SK-N-SH treated with all-trans-retinoic acid at 6 μM for 48 hours (cell line): ENCODE results near the gene NFKBIA.

ENCODE experiments used
- ATAC-seq: fragments of 200-7000 bp; cut with Tn5 transposase; 3 replicates; pipeline ENCODE4 v1.9.1; 2020; ENCODE audit warnings: mild to moderate bottlenecking, moderate library complexity
- ARNTL ChIP-seq: fragments of 450-650 bp; formaldehyde crosslinking; IDR thresholded peaks from 2 replicates; pipeline ENCODE4 v1.5.0; 2020; ENCODE audit warnings: low read depth, mild to moderate bottlenecking, moderate library complexity, borderline replicate concordance
- BACH2 ChIP-seq: fragments of 250-450 bp; sonication (Bioruptor Pico); IDR thresholded peaks from 2 replicates; pipeline ENCODE4 v1.9.0; 2021; ENCODE audit warnings: mild to moderate bottlenecking, borderline replicate concordance
- CSDC2 ChIP-seq: fragments of 250-450 bp; sonication (Bioruptor Pico); IDR thresholded peaks from 2 replicates; pipeline ENCODE4 v1.5.0; 2020; ENCODE audit warnings: mild to moderate bottlenecking, moderate library complexity
- CSRNP3 ChIP-seq: fragments of 250-450 bp; sonication (Bioruptor Pico); IDR thresholded peaks from 2 replicates; pipeline ENCODE4 v1.5.1; 2021; ENCODE audit warnings: mild to moderate bottlenecking, moderate library complexity
- GLIS3 ChIP-seq: fragments of 250-450 bp; sonication (Bioruptor Pico); IDR thresholded peaks from 2 replicates; pipeline ENCODE4 v1.5.0; 2020; ENCODE audit warnings: mild to moderate bottlenecking, moderate library complexity
- ISL1 ChIP-seq: fragments of 250-450 bp; sonication (Bioruptor Pico); IDR thresholded peaks from 2 replicates; pipeline ENCODE4 v2.1.2; 2022; ENCODE audit warnings: mild to moderate bottlenecking, moderate library complexity
- OSR1 ChIP-seq: fragments of 250-450 bp; sonication (Bioruptor Pico); IDR thresholded peaks from 2 replicates; pipeline ENCODE4 v1.8.0; 2022; ENCODE audit warnings: moderate library complexity, mild to moderate bottlenecking, inconsistent platforms
- PPARA ChIP-seq: fragments of 250-450 bp; sonication (Bioruptor Pico); IDR thresholded peaks from 2 replicates; pipeline ENCODE4 v1.5.0; 2020; ENCODE audit warnings: mild to moderate bottlenecking, borderline replicate concordance
- RARB ChIP-seq: fragments of 250-450 bp; sonication (Bioruptor Pico); IDR thresholded peaks from 2 replicates; pipeline ENCODE4 v1.8.0; 2021; ENCODE audit warnings: mild to moderate bottlenecking, moderate library complexity
- SNAI2 ChIP-seq: fragments of 250-450 bp; sonication (Bioruptor Pico); IDR thresholded peaks from 2 replicates; pipeline ENCODE4 v1.5.0; 2020; ENCODE audit warnings: mild to moderate bottlenecking, moderate library complexity
- TCF4 ChIP-seq: fragments of 250-450 bp; sonication (Bioruptor Pico); IDR thresholded peaks from 2 replicates; pipeline ENCODE4 v1.8.0; 2021; ENCODE audit warnings: mild to moderate bottlenecking, moderate library complexity, borderline replicate concordance
- TOX ChIP-seq: fragments of 250-450 bp; sonication (Bioruptor Pico); IDR thresholded peaks from 2 replicates; pipeline ENCODE4 v1.8.0; 2021; ENCODE audit warnings: mild to moderate bottlenecking, moderate library complexity, borderline replicate concordance
- ZC3H10 ChIP-seq: fragments of 250-450 bp; sonication (Bioruptor Pico); IDR thresholded peaks from 2 replicates; pipeline ENCODE4 v1.5.1; 2021; ENCODE audit warnings: mild to moderate bottlenecking, moderate library complexity
- ZFP3 ChIP-seq: fragments of 250-450 bp; sonication (Bioruptor Pico); IDR thresholded peaks from 2 replicates; pipeline ENCODE4 v1.5.0; 2020; ENCODE audit warnings: mild to moderate bottlenecking, moderate library complexity
- ZNF565 ChIP-seq: fragments of 450-650 bp; formaldehyde crosslinking; conservative IDR thresholded peaks from 2 replicates; pipeline ENCODE4 v1.5.0; 2020; ENCODE audit warnings: low read depth, mild to moderate bottlenecking, moderate library complexity
- ZNF70 ChIP-seq: fragments of 450-650 bp; formaldehyde crosslinking; IDR thresholded peaks from 2 replicates; pipeline ENCODE4 v1.5.0; 2020; ENCODE audit warnings: mild to moderate bottlenecking, moderate library complexity
- ZNF8 ChIP-seq: fragments of 450-650 bp; formaldehyde crosslinking; IDR thresholded peaks from 2 replicates; pipeline ENCODE4 v1.5.0; 2020; ENCODE audit warnings: mild to moderate bottlenecking, moderate library complexity
- TF ChIP-seq, protein P1 (sequence below): fragments of 250-450 bp; sonication (Bioruptor Pico); IDR thresholded peaks from 2 replicates; pipeline ENCODE4 v1.8.0; 2021; ENCODE audit warnings: low read depth, mild to moderate bottlenecking, moderate library complexity, borderline replicate concordance
- TF ChIP-seq, protein P2 (sequence below): fragments of 250-450 bp; sonication (Bioruptor Pico); IDR thresholded peaks from 2 replicates; pipeline ENCODE4 v1.8.0; 2020; ENCODE audit warnings: mild to moderate bottlenecking, moderate library complexity, borderline replicate concordance
- TF ChIP-seq, protein P3 (sequence below): fragments of 250-450 bp; sonication (Bioruptor Pico); IDR thresholded peaks from 2 replicates; pipeline ENCODE4 v1.5.0; 2020; ENCODE audit warnings: mild to moderate bottlenecking, moderate library complexity
- TF ChIP-seq, protein P4 (sequence below): fragments of 250-450 bp; sonication (Bioruptor Pico); IDR thresholded peaks from 2 replicates; pipeline ENCODE4 v1.5.1; 2020; ENCODE audit warnings: low read depth, mild to moderate bottlenecking, moderate library complexity

NFKBIA gene

GRCh38 chr14:35392103-35392502, 12.4 kb downstream of the NFKBIA start:
- TF ChIP-seq ZNF8 = no peak
- TF ChIP-seq, protein P1, sequence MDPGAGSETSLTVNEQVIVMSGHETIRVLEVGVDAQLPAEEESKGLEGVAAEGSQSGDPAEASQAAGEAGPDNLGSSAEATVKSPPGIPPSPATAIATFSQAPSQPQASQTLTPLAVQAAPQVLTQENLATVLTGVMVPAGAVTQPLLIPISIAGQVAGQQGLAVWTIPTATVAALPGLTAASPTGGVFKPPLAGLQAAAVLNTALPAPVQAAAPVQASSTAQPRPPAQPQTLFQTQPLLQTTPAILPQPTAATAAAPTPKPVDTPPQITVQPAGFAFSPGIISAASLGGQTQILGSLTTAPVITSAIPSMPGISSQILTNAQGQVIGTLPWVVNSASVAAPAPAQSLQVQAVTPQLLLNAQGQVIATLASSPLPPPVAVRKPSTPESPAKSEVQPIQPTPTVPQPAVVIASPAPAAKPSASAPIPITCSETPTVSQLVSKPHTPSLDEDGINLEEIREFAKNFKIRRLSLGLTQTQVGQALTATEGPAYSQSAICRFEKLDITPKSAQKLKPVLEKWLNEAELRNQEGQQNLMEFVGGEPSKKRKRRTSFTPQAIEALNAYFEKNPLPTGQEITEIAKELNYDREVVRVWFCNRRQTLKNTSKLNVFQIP (CRISPR knock-in tag) = no peak
- ATAC-seq = no peak

GRCh38 chr14:35391388-35391710, 13.2 kb downstream of the NFKBIA start:
- no peak for ATAC-seq
- no peak for TF ChIP-seq TOX (CRISPR knock-in tag)
- TF ChIP-seq PPARA (CRISPR knock-in tag) = no peak
- no peak for TF ChIP-seq ZNF565 (CRISPR knock-in tag)
- TF ChIP-seq, protein P2, sequence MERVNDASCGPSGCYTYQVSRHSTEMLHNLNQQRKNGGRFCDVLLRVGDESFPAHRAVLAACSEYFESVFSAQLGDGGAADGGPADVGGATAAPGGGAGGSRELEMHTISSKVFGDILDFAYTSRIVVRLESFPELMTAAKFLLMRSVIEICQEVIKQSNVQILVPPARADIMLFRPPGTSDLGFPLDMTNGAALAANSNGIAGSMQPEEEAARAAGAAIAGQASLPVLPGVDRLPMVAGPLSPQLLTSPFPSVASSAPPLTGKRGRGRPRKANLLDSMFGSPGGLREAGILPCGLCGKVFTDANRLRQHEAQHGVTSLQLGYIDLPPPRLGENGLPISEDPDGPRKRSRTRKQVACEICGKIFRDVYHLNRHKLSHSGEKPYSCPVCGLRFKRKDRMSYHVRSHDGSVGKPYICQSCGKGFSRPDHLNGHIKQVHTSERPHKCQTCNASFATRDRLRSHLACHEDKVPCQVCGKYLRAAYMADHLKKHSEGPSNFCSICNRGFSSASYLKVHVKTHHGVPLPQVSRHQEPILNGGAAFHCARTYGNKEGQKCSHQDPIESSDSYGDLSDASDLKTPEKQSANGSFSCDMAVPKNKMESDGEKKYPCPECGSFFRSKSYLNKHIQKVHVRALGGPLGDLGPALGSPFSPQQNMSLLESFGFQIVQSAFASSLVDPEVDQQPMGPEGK (CRISPR knock-in tag) = no peak
- TF ChIP-seq, protein P3, sequence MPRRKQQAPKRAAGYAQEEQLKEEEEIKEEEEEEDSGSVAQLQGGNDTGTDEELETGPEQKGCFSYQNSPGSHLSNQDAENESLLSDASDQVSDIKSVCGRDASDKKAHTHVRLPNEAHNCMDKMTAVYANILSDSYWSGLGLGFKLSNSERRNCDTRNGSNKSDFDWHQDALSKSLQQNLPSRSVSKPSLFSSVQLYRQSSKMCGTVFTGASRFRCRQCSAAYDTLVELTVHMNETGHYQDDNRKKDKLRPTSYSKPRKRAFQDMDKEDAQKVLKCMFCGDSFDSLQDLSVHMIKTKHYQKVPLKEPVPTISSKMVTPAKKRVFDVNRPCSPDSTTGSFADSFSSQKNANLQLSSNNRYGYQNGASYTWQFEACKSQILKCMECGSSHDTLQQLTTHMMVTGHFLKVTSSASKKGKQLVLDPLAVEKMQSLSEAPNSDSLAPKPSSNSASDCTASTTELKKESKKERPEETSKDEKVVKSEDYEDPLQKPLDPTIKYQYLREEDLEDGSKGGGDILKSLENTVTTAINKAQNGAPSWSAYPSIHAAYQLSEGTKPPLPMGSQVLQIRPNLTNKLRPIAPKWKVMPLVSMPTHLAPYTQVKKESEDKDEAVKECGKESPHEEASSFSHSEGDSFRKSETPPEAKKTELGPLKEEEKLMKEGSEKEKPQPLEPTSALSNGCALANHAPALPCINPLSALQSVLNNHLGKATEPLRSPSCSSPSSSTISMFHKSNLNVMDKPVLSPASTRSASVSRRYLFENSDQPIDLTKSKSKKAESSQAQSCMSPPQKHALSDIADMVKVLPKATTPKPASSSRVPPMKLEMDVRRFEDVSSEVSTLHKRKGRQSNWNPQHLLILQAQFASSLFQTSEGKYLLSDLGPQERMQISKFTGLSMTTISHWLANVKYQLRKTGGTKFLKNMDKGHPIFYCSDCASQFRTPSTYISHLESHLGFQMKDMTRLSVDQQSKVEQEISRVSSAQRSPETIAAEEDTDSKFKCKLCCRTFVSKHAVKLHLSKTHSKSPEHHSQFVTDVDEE (CRISPR knock-in tag) = no peak
- no peak for TF ChIP-seq OSR1 (CRISPR knock-in tag)
- TF ChIP-seq ZC3H10 (CRISPR knock-in tag) = no peak
- TF ChIP-seq TCF4 = no peak
- TF ChIP-seq, protein P4, sequence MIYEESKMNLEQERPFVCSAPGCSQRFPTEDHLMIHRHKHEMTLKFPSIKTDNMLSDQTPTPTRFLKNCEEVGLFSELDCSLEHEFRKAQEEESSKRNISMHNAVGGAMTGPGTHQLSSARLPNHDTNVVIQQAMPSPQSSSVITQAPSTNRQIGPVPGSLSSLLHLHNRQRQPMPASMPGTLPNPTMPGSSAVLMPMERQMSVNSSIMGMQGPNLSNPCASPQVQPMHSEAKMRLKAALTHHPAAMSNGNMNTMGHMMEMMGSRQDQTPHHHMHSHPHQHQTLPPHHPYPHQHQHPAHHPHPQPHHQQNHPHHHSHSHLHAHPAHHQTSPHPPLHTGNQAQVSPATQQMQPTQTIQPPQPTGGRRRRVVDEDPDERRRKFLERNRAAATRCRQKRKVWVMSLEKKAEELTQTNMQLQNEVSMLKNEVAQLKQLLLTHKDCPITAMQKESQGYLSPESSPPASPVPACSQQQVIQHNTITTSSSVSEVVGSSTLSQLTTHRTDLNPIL (CRISPR knock-in tag) = no peak
- no peak for TF ChIP-seq ZFP3
- no peak for TF ChIP-seq ZNF70 (CRISPR knock-in tag)
- no peak for TF ChIP-seq GLIS3 (CRISPR knock-in tag)
- no peak for TF ChIP-seq CSRNP3
- TF ChIP-seq BACH2 = no peak
- TF ChIP-seq, protein P1 (CRISPR knock-in tag) = no peak
- no peak for TF ChIP-seq RARB (CRISPR knock-in tag)
- TF ChIP-seq ISL1 (CRISPR knock-in tag) = no peak
- TF ChIP-seq ARNTL (CRISPR knock-in tag) = no peak
- TF ChIP-seq CSDC2 (CRISPR knock-in tag) = no peak
- TF ChIP-seq SNAI2 (CRISPR knock-in tag) = no peak
